ENCODE data around the gene FCGR2B.

GRCh38 chr1:161678500-161678899 is 15.6 kb downstream of the FCGR2B start:
- TF ChIP-seq CTCF (IDR thresholded peaks at IDR 0.05 in 2 of 3, conservative IDR thresholded peaks at IDR 0.05 in 1 of 3; ENCODE audit: borderline replicate concordance in 1 of 3, insufficient read depth in 1 of 3, low read depth in 2 of 3, low read length in 2 of 3) (no peak), POLR2AphosphoS5 (IDR thresholded peaks at IDR 0.05; ENCODE audit: low read depth, low read length) (no peak), YY1 (IDR thresholded peaks at IDR 0.05; ENCODE audit: extremely low read depth, insufficient replicate concordance, low read depth, low read length) (no peak), EZH2 (IDR thresholded peaks at IDR 0.05) (no peak)
